GM23248 (cell line): ENCODE results near the gene ZNF532. TPM values are rescaled to one million over a fixed set of nuclear protein-coding genes. Genes with fewer than 3 reads are reported as not detected.

Experiments used
- DNase-seq: peaks from one replicate; pipeline ENCODE4 v3.0.0-alpha.2; 2015
- H2AFZ ChIP-seq: fragments of 200-600 bp; sonication (generic); 2 replicates; pipeline ENCODE4 v1.6.1; 2016; ENCODE audit warnings: antibody characterized with exemption
- H3F3A ChIP-seq: fragments of 200-600 bp; sonication (generic); 2 replicates; pipeline ENCODE4 v1.6.1; 2016; ENCODE audit warnings: mild to moderate bottlenecking, antibody characterized with exemption, mixed run types; ENCODE audit not compliant: insufficient read depth
- H3K27ac ChIP-seq: fragments of 200-600 bp; sonication (generic); 2 replicates; pipeline ENCODE4 v1.5.1; 2016; ENCODE audit warnings: mild to moderate bottlenecking
- H3K27me3 ChIP-seq: fragments of 200-600 bp; sonication (generic); replicated peaks from 2 replicates; pipeline ENCODE4 v1.6.1; 2016; ENCODE audit warnings: mild to moderate bottlenecking; ENCODE audit not compliant: insufficient read depth
- H3K36me3 ChIP-seq: fragments of 200-600 bp; sonication (generic); 2 replicates; pipeline ENCODE4 v1.6.1; 2016; ENCODE audit warnings: low read depth, mild to moderate bottlenecking
- H3K4me1 ChIP-seq: fragments of 200-600 bp; sonication (generic); 2 replicates; pipeline ENCODE4 v1.6.1; 2016; ENCODE audit warnings: mild to moderate bottlenecking; ENCODE audit not compliant: insufficient read depth
- H3K4me2 ChIP-seq: fragments of 200-600 bp; sonication (generic); one replicate; pipeline ENCODE4 v1.6.1; 2016; ENCODE audit warnings: mild to moderate bottlenecking; ENCODE audit not compliant: unreplicated experiment
- H3K4me3 ChIP-seq: fragments of 200-600 bp; sonication (generic); 2 replicates; pipeline ENCODE4 v1.5.1; 2016; ENCODE audit warnings: mild to moderate bottlenecking
- H3K79me2 ChIP-seq: fragments of 200-600 bp; sonication (generic); 2 replicates; pipeline ENCODE4 v1.6.1; 2016; ENCODE audit warnings: mild to moderate bottlenecking; ENCODE audit not compliant: insufficient read depth
- H3K9ac ChIP-seq: fragments of 200-600 bp; sonication (generic); 2 replicates; pipeline ENCODE4 v1.6.1; 2016; ENCODE audit warnings: mild to moderate bottlenecking
- H3K9me2 ChIP-seq: fragments of 200-600 bp; sonication (generic); 2 replicates; pipeline ENCODE4 v1.6.1; 2016; ENCODE audit warnings: mixed run types, mild to moderate bottlenecking, moderate library complexity; ENCODE audit not compliant: insufficient read depth
- H3K9me3 ChIP-seq: fragments of 200-600 bp; sonication (generic); one replicate; pipeline ENCODE4 v1.6.1; 2017; ENCODE audit warnings: low read depth
- H4K20me1 ChIP-seq: fragments of 200-600 bp; sonication (generic); 2 replicates; pipeline ENCODE4 v1.6.0; 2016; ENCODE audit not compliant: insufficient read depth
- EZH2 ChIP-seq: fragments of 200-600 bp; sonication (generic); IDR thresholded peaks from 2 replicates; pipeline ENCODE4 v1.6.1; 2018; ENCODE audit warnings: antibody characterized with exemption, mild to moderate bottlenecking; ENCODE audit not compliant: insufficient read depth, poor library complexity, severe bottlenecking
- EZH2phosphoT487 ChIP-seq: fragments of 200-600 bp; sonication (generic); IDR thresholded peaks from 2 replicates; pipeline ENCODE4 v1.6.1; 2018; ENCODE audit warnings: antibody characterized with exemption, moderate library complexity, mild to moderate bottlenecking, low read depth; ENCODE audit not compliant: insufficient read depth
- WGBS, 2 experiments: methylation state at CpG; one replicate each; pipeline ENCODE4 v1.1.6; 2015 to 2017; ENCODE audit warnings: low lambda C conversion rate in 2 of 2, low coverage in 1 of 2; ENCODE audit errors: missing lambda C conversion rate in 2 of 2; 5-methylcytosine and 5-hydroxymethylcytosine counted together
- in situ Hi-C: fragments of 300-500 bp; cut with MboI; formaldehyde crosslinking; loops from 2 replicates; pipeline ENCODE4 v1.15.0; 2020
- polyA plus RNA-seq: library from polyadenylated mRNA; unstranded; fragments of >200 nt; fragmentation: Nextera tagmentation; extraction: Ambion mirVana; gene quantifications from 2 replicates; pipeline ENCODE4 v1.2.1, GENCODE V29; 2016
- total RNA-seq: library from RNA; depleted of rRNA; stranded (reverse); fragments of >200 nt; shearing (Covaris generic); gene quantifications from 2 replicates; pipeline ENCODE4 v1.2.3, GENCODE V29; 2014

The ZNF532 gene
- total and polyA plus RNA-seq, 2 experiments from 2014 or later: 13.2 to 31.9 TPM

GRCh38 chr18:58838165-58838860, 26.4 kb upstream of the ZNF532 start:
- no peak for DNase-seq
- H3K4me1 ChIP-seq: no peaks in the 10 kb centered on the region
- no peaks in the 10 kb centered on the region for H3F3A ChIP-seq
- no peak overlapping the region for H3K9ac ChIP-seq
- no peak overlapping the region for H3K4me2 ChIP-seq
- no peak overlapping the region for H2AFZ ChIP-seq
- no peak overlapping the region for H3K4me3 ChIP-seq
- H3K36me3 ChIP-seq: no peaks in the 10 kb centered on the region
- no peaks in the 10 kb centered on the region for H3K27me3 ChIP-seq
- no peaks in the 10 kb centered on the region for H3K9me3 ChIP-seq
- 83 to 87% methylated on average over 5 of the region's 5 CpGs for WGBS, 2 experiments
- in situ Hi-C loops: no loop called here
- no peaks in the 10 kb centered on the region for H3K79me2 ChIP-seq
- no peak overlapping the region for H3K27ac ChIP-seq
- H4K20me1 ChIP-seq: no peaks in the 10 kb centered on the region
- TF ChIP-seq EZH2phosphoT487 (no peak), EZH2 (no peak)
- no peaks in the 10 kb centered on the region for H3K9me2 ChIP-seq

- 91 to 97% methylated on average over 6 of the region's 6 CpGs for WGBS, 2 experiments
- Histone ChIP-seq H3K27me3 (no peaks in the 10 kb centered on the region), H3K4me2 (no peak overlapping the region), H3K9ac (no peak overlapping the region), H3K9me2 (no peaks in the 10 kb centered on the region), H3K79me2 (no peaks in the 10 kb centered on the region), H3K36me3 (no peaks in the 10 kb centered on the region), H3K27ac (no peak overlapping the region), H3K4me1 (no peaks in the 10 kb centered on the region), H2AFZ (no peak overlapping the region), H3K9me3 (no peaks in the 10 kb centered on the region), H3K4me3 (no peak overlapping the region), H3F3A (no peaks in the 10 kb centered on the region), H4K20me1 (no peaks in the 10 kb centered on the region)
- in situ Hi-C loops: no loop called here
- no peak for DNase-seq
- TF ChIP-seq EZH2 (no peak), EZH2phosphoT487 (no peak)
Measured at GRCh38 chr18:58838946-58839345, 25.7 kb upstream of the ZNF532 start.

GRCh38 chr18:58842978-58843687, 21.5 kb upstream of the ZNF532 start:
- H4K20me1 ChIP-seq: no peaks in the 10 kb centered on the region
- H3K27me3 ChIP-seq: no peaks in the 10 kb centered on the region
- H3K9me3 ChIP-seq: no peaks in the 10 kb centered on the region
- H3K79me2 ChIP-seq: no peaks in the 10 kb centered on the region
- no peak overlapping the region for H3K27ac ChIP-seq
- H3F3A ChIP-seq: no peaks in the 10 kb centered on the region
- H3K4me1 ChIP-seq: no peaks in the 10 kb centered on the region
- H3K9ac ChIP-seq: no peak overlapping the region
- WGBS, 2 experiments: 92 to 95% methylated on average over 11 of the region's 11 CpGs
- no peak for DNase-seq
- H3K4me3 ChIP-seq: no peak overlapping the region
- in situ Hi-C loops: no loop called here
- H3K9me2 ChIP-seq: no peaks in the 10 kb centered on the region
- no peaks in the 10 kb centered on the region for H3K36me3 ChIP-seq
- no peak overlapping the region for H2AFZ ChIP-seq
- no peak for TF ChIP-seq EZH2phosphoT487
- TF ChIP-seq EZH2: no peak
- no peak overlapping the region for H3K4me2 ChIP-seq

GRCh38 chr18:58843688-58844035, 21.0 kb upstream of the ZNF532 start:
- no peaks in the 10 kb centered on the region for H3K9me3 ChIP-seq
- H3F3A ChIP-seq: no peaks in the 10 kb centered on the region
- no peak overlapping the region for H3K27ac ChIP-seq
- H3K4me2 ChIP-seq: no peak overlapping the region
- no peak for DNase-seq
- H4K20me1 ChIP-seq: no peaks in the 10 kb centered on the region
- no peaks in the 10 kb centered on the region for H3K79me2 ChIP-seq
- no peaks in the 10 kb centered on the region for H3K9me2 ChIP-seq
- TF ChIP-seq EZH2phosphoT487 (no peak), EZH2 (no peak)
- no peak overlapping the region for H3K9ac ChIP-seq
- no peak overlapping the region for H3K4me3 ChIP-seq
- H3K36me3 ChIP-seq: no peaks in the 10 kb centered on the region
- WGBS, 2 experiments: 92 to 100% methylated on average over 2 of the region's 2 CpGs
- no peaks in the 10 kb centered on the region for H3K4me1 ChIP-seq
- H3K27me3 ChIP-seq: no peaks in the 10 kb centered on the region
- in situ Hi-C loops: no loop called here
- H2AFZ ChIP-seq: no peak overlapping the region
